Muscle of leg (tissue), 11 donors: ENCODE data around the gene RAB11FIP3. TPM values are rescaled to one million over a fixed set of nuclear protein-coding genes. Genes with fewer than 3 reads are reported as not detected.

ENCODE experiments used
- DNase-seq: peaks from one replicate; pipeline ENCODE4 v3.0.0; 2013
- H3K27ac ChIP-seq: one replicate; pipeline ENCODE4 v1.5.1; 2013; ENCODE audit warnings: mild to moderate bottlenecking, low read length, control low read depth
- H3K27me3 ChIP-seq: one replicate; pipeline ENCODE4 v1.6.1; 2013; ENCODE audit warnings: low read length; ENCODE audit not compliant: control insufficient read depth, insufficient read depth
- H3K36me3 ChIP-seq: one replicate; pipeline ENCODE4 v1.6.1; 2013; ENCODE audit warnings: low read length; ENCODE audit not compliant: control insufficient read depth, insufficient read depth
- H3K4me1 ChIP-seq: one replicate; pipeline ENCODE4 v1.6.1; 2013; ENCODE audit warnings: low read length; ENCODE audit not compliant: control insufficient read depth, insufficient read depth
- H3K4me3 ChIP-seq: one replicate; pipeline ENCODE4 v1.5.1; 2013; ENCODE audit warnings: low read length, control low read depth
- H3K9me3 ChIP-seq: replicated peaks from 2 replicates; pipeline ENCODE4 v1.6.1; 2013; ENCODE audit warnings: low read depth, low read length; ENCODE audit not compliant: control insufficient read depth
- WGBS: methylation state at CpG from one replicate; pipeline ENCODE4 v1.1.5; 2013; ENCODE audit warnings: missing lambda C conversion rate; ENCODE audit not compliant: insufficient coverage; 5-methylcytosine and 5-hydroxymethylcytosine counted together
- polyA plus RNA-seq, 8 donors: library from polyadenylated mRNA; unstranded; fragments of 120-200 nt; gene quantifications; one replicate each; pipeline versions ENCODE4 v1.2.1 to v1.2.3, GENCODE V29; 2013; ENCODE audit warnings: inconsistent platforms in 1 of 8, low replicate concordance in 1 of 8; ENCODE audit not compliant: insufficient read length in 8 of 8, insufficient read depth in 1 of 8
- total RNA-seq: library from RNA; stranded (reverse); fragments of 120-200 nt; gene quantifications from one replicate; pipeline ENCODE4 v1.2.4, GENCODE V29; 2013

The RAB11FIP3 gene
- total and polyA plus RNA-seq, 9 donors, result 13.9 to 35.8 (median 28.0) TPM

- DNase-seq, result peak; percentile 77
- Histone ChIP-seq H3K36me3 (no peaks in the 10 kb centered on the region), H3K27me3 (peaks cover 8% of the 10 kb centered on the region), H3K9me3 (no peaks in the 10 kb centered on the region), H3K4me3 (no peak overlapping the region), H3K27ac (no peak overlapping the region), H3K4me1 (peaks cover 25% of the 10 kb centered on the region)
- 59% methylated on average over 16 of the region's 20 CpGs for WGBS
These were observed 1.3 kb upstream of the RAB11FIP3 start for GRCh38 chr16:424033-424622.

- Histone ChIP-seq H3K4me1 (peaks cover 25% of the 10 kb centered on the region), H3K27ac (no peak overlapping the region), H3K27me3 (peaks cover 8% of the 10 kb centered on the region), H3K36me3 (no peaks in the 10 kb centered on the region), H3K9me3 (no peaks in the 10 kb centered on the region), H3K4me3 (peak overlapping the region; percentile 65)
- WGBS, result 10% methylated on average over 31 of the region's 31 CpGs
- peak; percentile 47 for DNase-seq
These were observed 797 bp upstream of the RAB11FIP3 start for GRCh38 chr16:424623-425081.

- DNase-seq, result no peak
- Histone ChIP-seq H3K4me3 (peak overlapping the region; percentile 65), H3K4me1 (peaks cover 25% of the 10 kb centered on the region), H3K9me3 (no peaks in the 10 kb centered on the region), H3K27ac (peak overlapping the region; percentile 88), H3K36me3 (peaks cover 4% of the 10 kb centered on the region), H3K27me3 (peaks cover 5% of the 10 kb centered on the region)
- under 1% methylated on average over 63 of the region's 63 CpGs for WGBS
These were observed 278 bp downstream of the RAB11FIP3 start for GRCh38 chr16:425740-426114.

DNA sequence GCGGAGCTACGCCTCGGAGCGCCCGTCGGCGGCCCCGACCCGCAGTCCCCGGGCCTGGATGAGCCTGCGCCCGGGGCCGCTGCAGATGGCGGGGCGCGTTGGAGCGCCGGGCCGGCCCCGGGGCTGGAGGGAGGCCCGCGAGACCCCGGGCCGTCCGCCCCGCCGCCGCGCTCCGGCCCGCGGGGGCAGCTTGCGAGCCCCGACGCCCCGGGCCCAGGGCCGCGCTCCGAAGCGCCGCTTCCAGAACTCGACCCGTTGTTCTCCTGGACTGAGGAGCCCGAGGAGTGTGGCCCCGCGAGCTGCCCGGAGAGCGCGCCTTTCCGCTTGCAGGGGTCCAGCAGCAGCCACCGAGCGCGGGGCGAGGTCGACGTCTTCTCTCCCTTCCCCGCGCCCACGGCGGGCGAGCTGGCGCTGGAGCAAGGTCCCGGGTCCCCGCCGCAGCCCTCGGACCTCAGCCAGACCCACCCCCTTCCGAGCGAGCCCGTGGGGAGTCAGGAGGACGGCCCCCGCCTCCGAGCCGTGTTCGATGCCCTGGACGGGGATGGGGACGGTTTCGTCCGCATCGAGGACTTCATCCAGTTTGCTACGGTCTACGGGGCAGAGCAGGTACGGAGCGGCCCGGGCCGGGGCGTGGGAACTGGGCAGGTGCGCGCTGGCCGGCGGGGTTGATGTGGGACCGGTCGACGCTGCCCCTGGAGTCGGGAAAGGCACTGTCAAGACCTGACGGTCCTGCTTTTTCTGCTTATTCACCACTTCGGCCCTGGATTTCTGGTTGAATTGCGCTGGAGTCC lies 861 bp downstream of the RAB11FIP3 start:
- WGBS, result under 1% methylated on average over 93 of the region's 97 CpGs
- no peak overlapping the region for H3K27ac ChIP-seq
- H3K4me1 ChIP-seq, result peaks cover 25% of the 10 kb centered on the region
- DNase-seq, result no peak
- peaks cover 5% of the 10 kb centered on the region for H3K27me3 ChIP-seq
- peaks cover 4% of the 10 kb centered on the region for H3K36me3 ChIP-seq
- H3K4me3 ChIP-seq, result peak overlapping the region; percentile 58
- no peaks in the 10 kb centered on the region for H3K9me3 ChIP-seq

GRCh38 chr16:426906-427249 lies 1.4 kb downstream of the RAB11FIP3 start:
- no peaks in the 10 kb centered on the region for H3K9me3 ChIP-seq
- no peak overlapping the region for H3K27ac ChIP-seq
- whole genome bisulfite sequencing, result no CpG with 5 or more reads among the region's 13 CpGs
- DNase-seq, result no peak
- peak overlapping the region; percentile 58 for H3K4me3 ChIP-seq
- peaks cover 4% of the 10 kb centered on the region for H3K36me3 ChIP-seq
- peaks cover 25% of the 10 kb centered on the region for H3K4me1 ChIP-seq
- peaks cover 5% of the 10 kb centered on the region for H3K27me3 ChIP-seq

GRCh38 chr16:427250-427649 lies 1.8 kb downstream of the RAB11FIP3 start:
- Histone ChIP-seq H3K4me1 (peaks cover 25% of the 10 kb centered on the region), H3K27me3 (peaks cover 5% of the 10 kb centered on the region), H3K27ac (no peak overlapping the region), H3K36me3 (peaks cover 4% of the 10 kb centered on the region), H3K4me3 (peak overlapping the region; percentile 58), H3K9me3 (no peaks in the 10 kb centered on the region)
- DNase-seq, result no peak
- WGBS, result 23% methylated on average over 5 of the region's 10 CpGs

DNA sequence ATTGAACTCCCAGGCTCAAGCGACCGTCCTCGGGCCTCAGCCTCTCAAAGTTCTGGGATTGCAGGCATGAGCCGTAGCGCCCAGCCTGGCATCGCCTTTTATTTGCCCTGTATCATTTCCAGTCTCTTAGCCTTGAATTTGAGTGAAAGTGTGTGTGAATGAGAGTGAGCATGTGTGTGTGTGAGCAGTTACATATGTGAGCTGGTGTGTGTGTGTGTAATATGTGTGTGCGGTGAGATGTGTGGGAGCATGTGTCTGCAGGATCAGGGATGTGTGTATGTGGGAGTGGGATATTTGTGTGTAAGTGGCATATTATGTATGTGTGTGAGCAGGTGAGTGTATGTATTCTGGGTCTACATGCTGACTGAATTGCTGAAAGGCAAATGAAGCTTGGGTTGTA lies 5.5 kb downstream of the RAB11FIP3 start:
- Histone ChIP-seq H3K27ac (no peak overlapping the region), H3K36me3 (peaks cover 4% of the 10 kb centered on the region), H3K9me3 (no peaks in the 10 kb centered on the region), H3K4me3 (no peak overlapping the region), H3K4me1 (peaks cover 11% of the 10 kb centered on the region), H3K27me3 (peaks cover 2% of the 10 kb centered on the region)
- WGBS, result 100% methylated on average over 2 of the region's 7 CpGs
- no peak for DNase-seq

- WGBS, result 82% methylated on average over 3 of the region's 6 CpGs
- Histone ChIP-seq H3K4me3 (no peak overlapping the region), H3K27ac (peak overlapping the region; percentile 25), H3K4me1 (peaks cover 35% of the 10 kb centered on the region), H3K9me3 (no peaks in the 10 kb centered on the region), H3K36me3 (no peaks in the 10 kb centered on the region), H3K27me3 (no peaks in the 10 kb centered on the region)
- peak; percentile 74 for DNase-seq
These were observed 15.2 kb downstream of the RAB11FIP3 start for GRCh38 chr16:440627-441026.

- peaks cover 35% of the 10 kb centered on the region for H3K4me1 ChIP-seq
- no peak overlapping the region for H3K4me3 ChIP-seq
- no peak for DNase-seq
- H3K27ac ChIP-seq, result peak overlapping the region; percentile 31
- no peaks in the 10 kb centered on the region for H3K9me3 ChIP-seq
- H3K36me3 ChIP-seq, result no peaks in the 10 kb centered on the region
- no peaks in the 10 kb centered on the region for H3K27me3 ChIP-seq
- 98% methylated on average over 5 of the region's 6 CpGs for WGBS
These were observed 16.0 kb downstream of the RAB11FIP3 start for GRCh38 chr16:441447-441846.

- 57% methylated on average over 1 of the region's 6 CpGs for WGBS
- no peak overlapping the region for H3K4me3 ChIP-seq
- no peaks in the 10 kb centered on the region for H3K36me3 ChIP-seq
- H3K27me3 ChIP-seq, result no peaks in the 10 kb centered on the region
- no peak overlapping the region for H3K27ac ChIP-seq
- peaks cover 35% of the 10 kb centered on the region for H3K4me1 ChIP-seq
- no peak for DNase-seq
- no peaks in the 10 kb centered on the region for H3K9me3 ChIP-seq
These were observed 17.5 kb downstream of the RAB11FIP3 start for GRCh38 chr16:442976-443375.
